Uterus (tissue), 2 donors: Measurements from ENCODE around the gene CST3.

Experiments used
- CTCF ChIP-seq, 4 experiments: fragments of 200-600 bp in 2 of 4; fragments of 450-650 bp in 2 of 4; sonication (generic) in 2 of 4; IDR thresholded peaks; one replicate each; pipeline ENCODE4 v1.5.1; 2016 to 2019; ENCODE audit warnings: antibody characterized with exemption in 4 of 4, mild to moderate bottlenecking in 2 of 4, moderate library complexity in 1 of 4
- POLR2A ChIP-seq, 2 donors: fragments of 450-650 bp; IDR thresholded peaks; one replicate each; pipeline ENCODE4 v1.6.1; 2016; ENCODE audit warnings: antibody characterized with exemption in 2 of 2, mild to moderate bottlenecking in 1 of 2, moderate library complexity in 1 of 2

- TF ChIP-seq CTCF (IDR thresholded peaks at IDR 0.05): no peak
- TF ChIP-seq POLR2A (IDR thresholded peaks at IDR 0.05): no peak
These were observed 2.6 kb downstream of the CST3 start for GRCh38 chr20:23634985-23635767.
